Measurements from ENCODE around the gene CCNA2. TPM values are rescaled to one million over a fixed set of nuclear protein-coding genes. Genes with fewer than 3 reads are reported as not detected.
A peak's percentile ranks its signal among the peaks of the same experiment; 100 is the strongest.

Gene CCNA2
- total and polyA plus RNA-seq, 9 of the 15 experiments (the other 6 are each of a cell fraction or from before 2014, with no cell fraction given), result 37.1 to 197 (median 154) TPM

DNA sequence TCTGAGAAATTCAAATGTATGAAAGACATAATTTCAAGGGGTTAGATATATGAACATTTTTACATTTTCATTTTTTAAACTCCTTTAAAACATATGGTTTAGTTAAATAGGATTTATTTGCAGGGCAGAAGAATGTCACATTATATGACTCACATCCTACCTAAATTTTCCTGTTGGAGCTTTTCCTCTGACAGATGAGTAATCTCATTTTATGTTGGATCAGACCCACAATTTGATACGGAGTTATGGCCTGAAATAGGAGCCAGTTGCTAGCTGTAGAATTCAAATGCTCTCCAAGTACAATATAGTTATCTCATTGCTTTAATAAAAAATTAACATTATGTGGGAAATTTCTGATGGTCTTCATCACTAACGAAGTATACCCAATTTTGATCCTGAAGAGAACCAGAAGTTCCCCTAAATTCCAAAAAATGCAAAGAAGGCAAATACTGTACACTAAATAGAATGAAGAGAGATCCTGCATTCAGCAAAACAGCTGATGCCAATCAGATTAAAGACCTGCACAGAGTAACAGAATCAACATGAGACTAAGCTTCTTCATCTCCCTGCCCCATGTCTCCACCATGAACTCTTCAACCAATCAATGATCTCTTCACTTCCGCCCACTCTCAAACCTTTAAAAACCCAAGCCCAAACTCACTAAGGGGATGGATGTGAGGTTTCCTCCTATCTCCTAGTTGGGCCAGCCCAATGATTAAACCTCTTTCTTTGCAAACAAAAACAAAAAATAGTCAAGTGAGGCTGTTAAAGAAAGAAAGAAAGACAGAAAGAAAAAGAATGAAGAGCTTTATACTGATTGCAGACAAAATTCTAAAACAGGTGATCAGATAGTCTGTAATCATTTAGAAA lies 33.5 kb downstream of the CCNA2 start:
- in situ Hi-C loops (cut with MboI) (no loop called here), intact Hi-C loops (cut with micrococcal nuclease) (no loop called here)
- no peaks in the 10 kb centered on the region for H3K36me3 ChIP-seq (ENCODE audit: control insufficient read depth, insufficient read depth, low read length)
- 0 out of 2 replicates have a peak overlapping the region, but pooled peaks have one; percentile 0 for H2AFZ ChIP-seq (ENCODE audit: low read depth, low read length)
- 34% methylated on average over 3 of the region's 3 CpGs for WGBS (ENCODE audit: insufficient coverage, low coverage, missing lambda C conversion rate)
- DNase-seq (ENCODE audit: extremely low read depth in 1 of 4, low spot score in 3 of 4) (peak; percentile 39 to 44 (median 40)), ATAC-seq (peak; percentile 29), FAIRE-seq (peak; percentile 64)
- H3K9me1 ChIP-seq (ENCODE audit: control insufficient read depth, insufficient read depth, low read length), result no peaks in the 10 kb centered on the region
- H4K20me1 ChIP-seq (replicated peaks; ENCODE audit: control insufficient read depth, insufficient read depth, low read length), result no peaks in the 10 kb centered on the region
- ChIA-PET CTCF (ENCODE audit: low intra/inter-chr PET ratio) (no interaction called here), POLR2A (no interaction called here)
- no peak overlapping the region for H3K4me3 ChIP-seq
- TF ChIP-seq EGR1 (conservative IDR thresholded peaks at IDR 0.05) (peak; percentile 79), MYC (IDR thresholded peaks at IDR 0.05; ENCODE audit: low read depth, low read length) (no peak), MYC (CRISPR knock-in tag; IDR thresholded peaks at IDR 0.05; ENCODE audit: borderline replicate concordance, low read depth) (peak; percentile 23; the same call in 1 of the 2 replicates), ZNF316 (IDR thresholded peaks at IDR 0.05) (peak; percentile 5; the same call in 1 of the 2 replicates), DACH1 (IDR thresholded peaks at IDR 0.05; ENCODE audit: partially characterized antibody) (peak; percentile 31), ZNF184 (CRISPR knock-in tag; IDR thresholded peaks at IDR 0.05) (no peak), EHMT2 (IDR thresholded peaks at IDR 0.05) (peak; percentile 56; the same call in 1 of the 2 replicates), PRPF4 (IDR thresholded peaks at IDR 0.05; ENCODE audit: insufficient read depth, low read depth, low read length, poor library complexity, severe bottlenecking) (no peak)
- TF ChIP-seq, protein P1, sequence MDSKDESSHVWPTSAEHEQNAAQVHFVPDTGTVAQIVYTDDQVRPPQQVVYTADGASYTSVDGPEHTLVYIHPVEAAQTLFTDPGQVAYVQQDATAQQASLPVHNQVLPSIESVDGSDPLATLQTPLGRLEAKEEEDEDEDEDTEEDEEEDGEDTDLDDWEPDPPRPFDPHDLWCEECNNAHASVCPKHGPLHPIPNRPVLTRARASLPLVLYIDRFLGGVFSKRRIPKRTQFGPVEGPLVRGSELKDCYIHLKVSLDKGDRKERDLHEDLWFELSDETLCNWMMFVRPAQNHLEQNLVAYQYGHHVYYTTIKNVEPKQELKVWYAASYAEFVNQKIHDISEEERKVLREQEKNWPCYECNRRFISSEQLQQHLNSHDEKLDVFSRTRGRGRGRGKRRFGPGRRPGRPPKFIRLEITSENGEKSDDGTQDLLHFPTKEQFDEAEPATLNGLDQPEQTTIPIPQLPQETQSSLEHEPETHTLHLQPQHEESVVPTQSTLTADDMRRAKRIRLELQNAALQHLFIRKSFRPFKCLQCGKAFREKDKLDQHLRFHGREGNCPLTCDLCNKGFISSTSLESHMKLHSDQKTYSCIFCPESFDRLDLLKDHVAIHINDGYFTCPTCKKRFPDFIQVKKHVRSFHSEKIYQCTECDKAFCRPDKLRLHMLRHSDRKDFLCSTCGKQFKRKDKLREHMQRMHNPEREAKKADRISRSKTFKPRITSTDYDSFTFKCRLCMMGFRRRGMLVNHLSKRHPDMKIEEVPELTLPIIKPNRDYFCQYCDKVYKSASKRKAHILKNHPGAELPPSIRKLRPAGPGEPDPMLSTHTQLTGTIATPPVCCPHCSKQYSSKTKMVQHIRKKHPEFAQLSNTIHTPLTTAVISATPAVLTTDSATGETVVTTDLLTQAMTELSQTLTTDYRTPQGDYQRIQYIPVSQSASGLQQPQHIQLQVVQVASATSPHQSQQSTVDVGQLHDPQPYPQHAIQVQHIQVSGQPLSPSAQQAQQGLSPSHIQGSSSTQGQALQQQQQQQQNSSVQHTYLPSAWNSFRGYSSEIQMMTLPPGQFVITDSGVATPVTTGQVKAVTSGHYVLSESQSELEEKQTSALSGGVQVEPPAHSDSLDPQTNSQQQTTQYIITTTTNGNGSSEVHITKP (IDR thresholded peaks at IDR 0.05; ENCODE audit: partially characterized antibody), result peak; percentile 69
- TF ChIP-seq, protein P2, sequence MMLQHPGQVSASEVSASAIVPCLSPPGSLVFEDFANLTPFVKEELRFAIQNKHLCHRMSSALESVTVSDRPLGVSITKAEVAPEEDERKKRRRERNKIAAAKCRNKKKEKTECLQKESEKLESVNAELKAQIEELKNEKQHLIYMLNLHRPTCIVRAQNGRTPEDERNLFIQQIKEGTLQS (IDR thresholded peaks at IDR 0.05), result 0 out of 2 replicates have a peak, but pooled peaks have one; percentile 16
- TF ChIP-seq, protein P2 (CRISPR knock-in tag; conservative IDR thresholded peaks at IDR 0.05), result no peak
- no TSS peak for BruUV-seq (replicated peaks)
- H3K4me1 ChIP-seq (replicated peaks in 1 of 2; ENCODE audit: control insufficient read depth in 2 of 2, insufficient read depth in 2 of 2, low read length in 2 of 2), result peaks cover 5 to 31% of the 10 kb centered on the region in 2 experiments; a peak in 4 of 5 replicates
- H3K4me2 ChIP-seq (ENCODE audit: insufficient read depth, low read length), result no peak overlapping the region
- H3K27me3 ChIP-seq (ENCODE audit: control insufficient read depth in 2 of 2, insufficient read depth in 2 of 2, low read length in 2 of 2), result no peaks in the 10 kb centered on the region
- peak overlapping the region; percentile 29; the same call in 2 of the 3 replicates for H3K27ac ChIP-seq (ENCODE audit: extremely low read depth, low read depth, low read length)
- H3K9me3 ChIP-seq (replicated peaks; ENCODE audit: control insufficient read depth, insufficient read depth, low read depth, low read length), result no peaks in the 10 kb centered on the region
- no peak overlapping the region; a peak in 1 of 4 replicates for H3K9ac ChIP-seq (ENCODE audit: insufficient read depth in 1 of 2, low read depth in 2 of 2, low read length in 2 of 2)
- no peaks in the 10 kb centered on the region for H3K79me2 ChIP-seq (ENCODE audit: control insufficient read depth, insufficient read depth, low read length)

Measured in K562 (cell line).